ENCODE results near the gene IL10RB.
A peak's percentile ranks its signal among the peaks of the same experiment; 100 is the strongest.
"Not testable (repeated sequence)": the region's sequence is repeated elsewhere in the genome, so short reads cannot be mapped to it uniquely, and the experiment has no call there.

IL10RB gene

GRCh38 chr21:33266050-33266788 is at the start of gene IL10RB:
IL10RB (plus strand) TSS chr21:33266367; CDS start chr21:33266466, 99 bp downstream.
- peak; percentile 42 for DNase-seq (ENCODE audit: low read depth)

DNA sequence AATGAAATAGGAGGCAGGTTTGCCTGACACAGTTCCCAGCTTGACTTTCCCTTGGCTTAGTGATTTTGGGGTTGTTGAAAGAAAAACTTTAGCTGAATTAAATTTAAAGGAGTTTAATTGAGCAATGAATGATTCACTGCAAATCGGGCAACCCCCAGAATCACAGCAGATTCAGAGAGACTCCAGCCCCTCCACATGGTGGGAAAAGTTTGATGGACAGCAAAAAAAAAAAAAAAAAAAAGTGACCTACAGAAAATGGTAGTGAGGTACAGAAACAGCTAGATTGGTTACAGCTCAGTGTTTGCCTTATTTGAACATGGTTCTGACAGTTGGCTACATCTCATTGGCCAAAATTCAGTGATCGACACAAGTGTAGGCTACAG is 49.0 kb upstream of the IL10RB start:
- DNase-seq (ENCODE audit: low read depth) = no peak

- no peak for DNase-seq (ENCODE audit: low read depth)
Measured at GRCh38 chr21:33219300-33219699, 46.9 kb upstream of the IL10RB start.

- no peak for DNase-seq (ENCODE audit: low read depth)
Measured at GRCh38 chr21:33219954-33220353, 46.2 kb upstream of the IL10RB start.

GRCh38 chr21:33225376-33225775 is 40.8 kb upstream of the IL10RB start:
- not testable (repeated sequence) for DNase-seq (ENCODE audit: low read depth)

- no peak for DNase-seq (ENCODE audit: low read depth)
Measured at GRCh38 chr21:33228455-33228854, 37.7 kb upstream of the IL10RB start.

DNA sequence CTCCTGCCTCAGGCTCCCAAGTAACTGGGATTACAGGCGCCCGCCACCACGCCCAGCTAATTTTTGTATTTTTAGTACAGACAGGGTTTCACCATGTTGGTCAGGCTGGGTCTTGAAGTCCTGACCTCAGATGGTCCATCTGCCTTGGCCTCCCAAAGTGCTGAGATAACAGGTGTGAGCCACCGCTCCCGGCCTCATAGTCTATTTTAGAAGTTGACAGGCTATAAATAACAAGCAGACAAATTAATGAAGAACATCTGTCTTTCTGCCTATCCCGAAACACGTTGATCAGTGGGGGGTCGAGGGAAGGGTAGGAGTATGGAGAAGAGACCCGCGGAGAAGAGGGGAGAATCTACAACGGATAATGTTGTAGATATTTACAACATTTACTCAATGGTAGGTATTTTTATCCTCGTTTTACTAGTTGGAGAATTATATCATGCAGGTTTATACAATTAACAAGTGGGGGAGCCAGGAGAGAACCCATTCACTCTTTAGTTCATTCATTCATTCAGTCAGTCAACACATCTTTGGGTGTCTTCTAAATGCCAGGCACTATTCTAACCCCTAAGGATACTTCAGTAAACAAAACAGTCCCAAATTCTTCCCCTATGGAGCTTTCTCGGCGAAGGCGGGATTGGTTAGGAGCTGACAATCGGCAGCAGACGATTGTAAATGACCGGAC is 36.9 kb upstream of the IL10RB start:
- no peak for DNase-seq (ENCODE audit: low read depth)

DNA sequence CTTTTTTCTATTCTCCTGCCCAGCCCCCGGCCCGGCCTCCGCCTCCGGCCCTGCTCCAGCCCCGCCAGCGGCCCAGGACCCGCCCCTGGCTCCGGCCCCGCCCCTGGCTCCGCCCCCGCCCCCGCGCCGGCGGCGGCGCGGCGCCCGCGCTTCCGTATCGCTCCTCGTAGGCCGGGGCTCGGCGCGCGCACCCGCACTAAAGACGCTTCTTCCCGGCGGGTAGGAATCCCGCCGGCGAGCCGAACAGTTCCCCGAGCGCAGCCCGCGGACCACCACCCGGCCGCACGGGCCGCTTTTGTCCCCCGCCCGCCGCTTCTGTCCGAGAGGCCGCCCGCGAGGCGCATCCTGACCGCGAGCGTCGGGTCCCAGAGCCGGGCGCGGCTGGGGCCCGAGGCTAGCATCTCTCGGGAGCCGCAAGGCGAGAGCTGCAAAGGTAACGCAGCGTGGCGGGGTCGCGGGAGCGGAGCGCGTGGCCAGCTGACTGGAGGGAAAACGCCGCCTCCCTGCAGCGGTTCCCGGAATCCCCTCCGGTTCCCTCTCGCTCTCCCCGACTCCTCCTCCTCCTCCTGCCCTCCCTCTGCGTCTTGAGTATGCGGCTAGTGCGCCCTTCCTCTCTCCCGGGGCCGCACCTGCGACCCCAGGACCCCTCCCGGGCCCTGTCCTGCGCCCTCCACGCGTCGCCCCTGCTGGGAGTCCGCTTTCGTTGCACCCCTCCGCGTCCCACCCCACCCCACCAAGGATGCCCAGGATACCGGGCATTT is 36.2 kb upstream of the IL10RB start, which contains the start of gene IFNAR2:
IFNAR2 (plus strand) TSS at position 155 of the 761 bp plus-strand sequence. CDS start 11,985 bp downstream, outside the sequence.
- peak; percentile 73 for DNase-seq (ENCODE audit: low read depth)

- no peak for DNase-seq (ENCODE audit: low read depth)
Measured at GRCh38 chr21:33230545-33231324, 35.4 kb upstream of the IL10RB start.

DNA sequence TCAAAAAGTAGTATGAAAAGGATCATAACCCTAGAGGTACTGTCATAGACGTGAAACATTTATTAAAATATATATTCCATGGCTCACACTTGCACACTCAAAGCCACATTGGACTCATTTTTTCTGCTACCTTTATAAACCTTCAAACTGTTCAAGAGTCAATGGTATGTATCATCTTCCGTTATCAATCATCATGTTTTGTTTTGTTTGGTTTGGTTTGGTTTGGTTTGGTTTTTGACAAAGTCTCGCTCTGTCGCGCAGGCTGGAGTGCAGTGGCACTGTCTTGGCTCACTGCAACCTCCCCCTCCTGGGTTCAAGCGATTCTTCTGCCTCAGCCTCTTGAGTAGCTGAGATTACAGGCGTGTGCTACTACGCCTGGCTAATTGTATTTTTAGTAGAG is 34.6 kb upstream of the IL10RB start:
- no peak for DNase-seq (ENCODE audit: low read depth)

- DNase-seq (ENCODE audit: low read depth) = no peak
Measured at GRCh38 chr21:33232291-33233034, 33.7 kb upstream of the IL10RB start.

- no peak for DNase-seq (ENCODE audit: low read depth)
Measured at GRCh38 chr21:33234635-33235520, 31.3 kb upstream of the IL10RB start.

GRCh38 chr21:33236013-33236686 is 30.0 kb upstream of the IL10RB start:
- DNase-seq (ENCODE audit: low read depth) = no peak

- no peak for DNase-seq (ENCODE audit: low read depth)
Measured at GRCh38 chr21:33236766-33237165, 29.4 kb upstream of the IL10RB start.

GRCh38 chr21:33237486-33237885 is 28.7 kb upstream of the IL10RB start:
- DNase-seq (ENCODE audit: low read depth) = no peak

DNA sequence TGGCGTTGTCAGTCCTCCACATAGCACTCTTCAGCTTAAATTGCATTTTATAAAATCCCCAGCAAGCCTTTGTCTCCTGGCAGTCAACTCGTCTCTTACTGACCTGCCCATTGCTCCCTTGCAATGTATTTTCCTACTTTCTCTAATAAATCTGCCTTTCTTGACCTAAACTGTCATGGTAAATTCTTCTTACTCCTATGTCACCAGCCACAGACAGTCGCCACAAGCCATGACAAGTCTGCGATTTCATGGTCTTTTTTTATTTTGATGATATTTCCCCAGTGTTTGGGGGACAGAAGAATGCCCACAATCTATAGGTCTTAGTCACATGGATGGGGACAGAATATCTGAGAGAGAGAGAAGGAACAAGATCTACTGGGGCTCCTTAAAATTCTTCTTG is 28.0 kb upstream of the IL10RB start:
- no peak for DNase-seq (ENCODE audit: low read depth)

DNA sequence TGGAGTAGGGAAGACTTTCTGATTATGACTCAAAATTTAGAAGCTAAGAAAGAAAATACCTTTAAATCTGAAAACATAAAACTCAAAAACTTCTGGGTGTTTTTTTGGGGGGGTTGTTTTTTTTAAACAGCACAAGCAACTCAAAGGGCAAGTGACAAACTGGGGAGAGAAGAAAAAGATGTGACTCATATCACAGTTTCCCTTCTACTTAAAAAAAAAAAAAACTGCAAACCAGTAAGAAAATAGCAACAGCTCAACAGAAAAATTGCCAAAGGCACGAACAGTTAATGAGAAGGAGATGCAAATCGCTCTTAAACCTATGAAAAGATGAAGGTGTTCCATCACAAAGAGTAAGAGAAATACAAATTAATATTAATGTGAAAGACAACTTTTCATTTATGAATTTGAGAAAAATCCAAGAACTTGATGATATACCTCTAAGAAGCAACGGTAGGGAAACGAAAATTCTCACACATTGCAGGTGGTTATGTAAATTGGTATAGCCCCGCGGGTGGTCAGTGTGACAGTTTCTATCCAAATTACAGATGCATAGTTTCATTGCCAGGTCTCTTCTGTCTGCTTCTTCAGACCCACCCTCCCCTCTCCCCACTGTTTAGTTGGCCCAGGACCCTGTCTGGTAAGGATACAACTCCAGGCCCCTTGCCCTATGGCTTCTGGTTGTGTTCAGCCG is 27.5 kb upstream of the IL10RB start:
- no peak for DNase-seq (ENCODE audit: low read depth)

DNA sequence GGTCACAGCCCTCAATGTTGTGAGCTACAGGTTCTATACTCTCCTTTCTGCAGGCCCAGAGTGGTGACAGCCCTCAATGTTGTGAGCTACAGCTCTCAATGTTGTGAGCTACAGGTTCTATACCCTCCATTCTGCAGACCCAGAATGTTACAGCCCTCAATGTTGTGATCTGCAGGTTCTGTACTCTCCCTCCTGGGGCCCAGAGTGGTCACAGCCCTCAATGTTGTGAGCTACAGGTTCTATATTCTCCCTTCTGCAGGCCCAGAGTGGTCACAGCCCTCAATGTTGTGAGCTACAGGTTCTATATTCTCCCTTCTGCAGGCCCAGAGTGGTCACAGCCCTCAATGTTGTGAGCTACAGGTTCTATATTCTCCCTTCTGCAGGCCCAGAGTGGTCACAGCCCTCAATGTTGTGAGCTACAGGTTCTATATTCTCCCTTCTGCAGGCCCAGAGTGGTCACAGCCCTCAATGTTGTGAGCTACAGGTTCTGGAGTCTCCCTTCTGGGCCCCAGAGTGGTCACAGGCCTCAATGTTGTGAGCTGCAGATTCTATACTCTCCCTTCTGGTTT is 26.5 kb upstream of the IL10RB start:
- DNase-seq (ENCODE audit: low read depth) = not testable (repeated sequence)

DNA sequence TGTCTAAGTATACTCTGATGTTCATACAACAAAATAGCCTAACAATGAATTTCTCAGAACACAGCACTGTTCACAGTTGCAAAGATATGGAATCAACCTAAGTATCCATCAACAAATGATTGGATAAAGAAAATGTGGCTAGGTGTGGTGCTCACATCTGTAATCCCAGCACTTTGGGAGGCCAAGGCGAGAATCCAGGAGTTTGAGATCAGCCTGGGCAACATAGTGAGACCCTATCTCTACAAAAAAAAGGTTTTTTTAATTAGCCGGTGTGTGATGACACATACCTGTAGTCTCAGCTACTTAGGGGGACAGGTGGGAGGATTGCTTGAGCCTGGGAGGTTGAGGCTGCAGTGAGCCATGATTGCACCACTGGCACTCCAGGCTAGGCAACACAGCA is 25.8 kb upstream of the IL10RB start:
- DNase-seq (ENCODE audit: low read depth) = no peak

Data from stimulated activated CD8-positive, alpha-beta memory T cell treated with anti-CD3 and anti-CD28 coated beads, Interleukin-15, amount 100 ng/mL, for 24 hours (primary cell).